CD8-positive, alpha-beta memory T cell (primary cell): ENCODE results near the gene RPEL1. TPM values are rescaled to one million over a fixed set of nuclear protein-coding genes. Genes with fewer than 3 reads are reported as not detected.

Experiments
- CTCF ChIA-PET: fragments of 350-600 bp; sonication (Branson Sonifier 250); formaldehyde crosslinking; loops from one replicate; lab custom pipeline; 2021; ENCODE audit warnings: antibody characterized with exemption; lab: Charles Lee
- POLR2A ChIA-PET: fragments of 350-600 bp; sonication (Branson Sonifier 250); formaldehyde crosslinking; loops from one replicate; lab custom pipeline; 2021; ENCODE audit warnings: antibody characterized with exemption; lab: Charles Lee
- DNase-seq, 5 donors: peaks; one replicate each; pipeline versions ENCODE4 v3.0.0 to v3.0.0-alpha.2; 2020 to 2022; ENCODE audit warnings: mixed read lengths in 1 of 5
- H3K27ac ChIP-seq: one replicate; pipeline ENCODE4 v1.7.0; 2013; ENCODE audit warnings: low read depth, mild to moderate bottlenecking, low read length, moderate library complexity
- H3K27me3 ChIP-seq: 2 replicates; pipeline ENCODE4 v1.7.0; 2013; ENCODE audit warnings: low read length, mild to moderate bottlenecking; ENCODE audit not compliant: insufficient read depth, poor library complexity, severe bottlenecking
- H3K36me3 ChIP-seq: 2 replicates; pipeline ENCODE4 v1.7.0; 2013; ENCODE audit warnings: mild to moderate bottlenecking, low read length, moderate library complexity; ENCODE audit not compliant: insufficient read depth
- H3K4me1 ChIP-seq: 2 replicates; pipeline ENCODE4 v1.7.0; 2013; ENCODE audit warnings: mild to moderate bottlenecking, low read length, moderate library complexity; ENCODE audit not compliant: insufficient read depth
- H3K4me3 ChIP-seq: 2 replicates; pipeline ENCODE4 v1.7.0; 2013; ENCODE audit warnings: mild to moderate bottlenecking, low read length
- H3K9me3 ChIP-seq: 2 replicates; pipeline ENCODE4 v1.7.0; 2013; ENCODE audit warnings: mild to moderate bottlenecking, low read length
- H3K27ac Mint-ChIP-seq, 8 donors: one replicate each; pipeline ENCODE4 v1.8.0; 2020 to 2021; ENCODE audit warnings: mixed read lengths in 8 of 8, mild to moderate bottlenecking in 6 of 8, inconsistent platforms in 3 of 8, moderate library complexity in 3 of 8
- H3K27me3 Mint-ChIP-seq, 2 donors: one replicate each; pipeline ENCODE4 v1.8.0; 2020 to 2021; ENCODE audit warnings: mixed read lengths in 2 of 2, mild to moderate bottlenecking in 1 of 2, moderate library complexity in 1 of 2
- H3K36me3 Mint-ChIP-seq, 3 donors: one replicate each; pipeline ENCODE4 v1.8.0; 2020 to 2021; ENCODE audit warnings: mixed read lengths in 3 of 3, inconsistent platforms in 1 of 3, mild to moderate bottlenecking in 1 of 3
- H3K4me1 Mint-ChIP-seq, 3 donors: one replicate each; pipeline ENCODE4 v1.8.0; 2020 to 2021; ENCODE audit warnings: mixed read lengths in 3 of 3, inconsistent platforms in 1 of 3, mild to moderate bottlenecking in 1 of 3
- H3K4me3 Mint-ChIP-seq, 7 donors: one replicate each; pipeline ENCODE4 v1.8.0; 2020 to 2021; ENCODE audit warnings: mixed read lengths in 7 of 7, mild to moderate bottlenecking in 6 of 7, moderate library complexity in 4 of 7, inconsistent platforms in 2 of 7
- H3K9me3 Mint-ChIP-seq, 5 donors: one replicate each; pipeline ENCODE4 v1.8.0; 2020 to 2022; ENCODE audit warnings: mixed read lengths in 5 of 5, mild to moderate bottlenecking in 3 of 5, moderate library complexity in 2 of 5, inconsistent platforms in 1 of 5
- polyA plus RNA-seq: library from polyadenylated mRNA; unstranded; fragments of 300-500 nt; fragmentation: Illumina TruSeq; gene quantifications from one replicate; pipeline ENCODE4 v1.2.3, GENCODE V29; 2021
- total RNA-seq, 2 experiments: library from RNA; stranded (reverse); gene quantifications; one replicate each; pipeline ENCODE4 v1.2.3, GENCODE V29; 2021

RPEL1 gene
- total and polyA plus RNA-seq, 3 experiments from 2014 or later: not detected

DNA sequence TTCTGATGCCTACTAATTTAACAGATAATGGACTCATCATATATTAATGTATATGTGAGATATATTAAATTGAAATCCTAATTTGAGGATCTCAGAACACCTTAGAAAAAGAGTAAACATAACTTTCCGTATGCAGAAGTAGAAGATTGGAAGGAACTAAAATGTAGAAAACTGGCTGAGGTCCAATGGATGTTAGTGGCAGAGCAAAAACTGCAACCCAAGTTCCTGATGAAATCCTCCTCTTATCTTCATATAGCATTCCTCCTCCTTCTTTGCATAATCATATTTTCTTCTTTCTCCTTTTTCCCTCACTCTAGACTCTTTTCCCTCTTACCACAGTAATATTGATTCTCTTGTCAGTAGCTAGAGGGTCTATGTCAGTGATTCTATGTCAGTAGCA, 37.3 kb downstream of the RPEL1 start:
- Mint-ChIP-seq H3K27me3 (peaks cover 60 to 81% of the 10 kb centered on the region in 2 donors), H3K4me1 (peaks cover 6 to 10% (median 7%) of the 10 kb centered on the region in 3 donors), H3K27ac (no peak overlapping the region), H3K9me3 (peaks cover 0 to 6% (median 3%) of the 10 kb centered on the region in 5 donors), H3K36me3 (no peaks in the 10 kb centered on the region), H3K4me3 (no peak overlapping the region)
- no peaks in the 10 kb centered on the region for H3K36me3 ChIP-seq
- no peak for DNase-seq
- no peak overlapping the region for H3K4me3 ChIP-seq
- POLR2A ChIA-PET: no interaction called here
- no peaks in the 10 kb centered on the region for H3K4me1 ChIP-seq
- peaks cover 33% of the 10 kb centered on the region for H3K27me3 ChIP-seq
- no peak overlapping the region for H3K27ac ChIP-seq
- CTCF ChIA-PET: no interaction called here
- H3K9me3 ChIP-seq: no peaks in the 10 kb centered on the region

DNA sequence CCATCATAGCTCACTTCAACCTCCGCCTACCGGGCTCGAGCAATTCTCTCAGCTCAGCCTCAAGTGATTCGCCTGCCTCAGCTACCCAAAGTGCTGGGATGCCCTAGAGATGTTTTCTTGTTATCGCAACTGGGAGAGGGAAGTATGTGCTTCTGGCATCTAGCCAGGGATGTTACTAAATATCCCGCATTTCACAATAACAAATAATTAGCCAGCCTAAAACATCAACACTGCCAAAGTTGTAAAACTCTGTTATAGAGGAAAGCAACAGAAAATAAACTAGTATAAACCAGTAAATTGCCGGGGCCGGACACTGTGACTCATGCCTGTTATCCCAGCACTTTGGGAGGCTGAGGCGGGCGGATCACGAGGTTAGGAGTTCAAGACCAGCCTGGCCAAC, 38.5 kb downstream of the RPEL1 start:
- H3K27me3 Mint-ChIP-seq: peaks cover 54 to 84% of the 10 kb centered on the region in 2 donors

DNA sequence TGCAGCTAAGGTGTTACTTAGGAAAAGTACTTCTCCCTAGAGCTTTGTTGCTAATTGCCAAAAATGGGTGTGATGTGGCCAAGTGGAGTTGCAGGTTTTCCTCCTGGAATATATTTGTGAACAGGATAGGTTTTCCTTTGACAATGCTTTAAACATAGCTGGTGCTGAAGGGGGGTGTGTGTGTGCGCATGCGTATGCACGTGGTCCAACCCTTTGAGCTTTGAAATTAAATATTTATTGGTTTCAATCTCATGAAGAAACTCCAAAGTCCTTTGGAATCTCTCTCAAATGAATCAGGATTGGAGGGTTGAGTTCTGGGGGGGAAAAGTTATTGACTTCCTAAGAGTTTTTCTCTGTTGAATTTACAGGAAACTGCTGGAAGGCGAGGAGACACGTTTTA, 42.3 kb downstream of the RPEL1 start:
- Histone ChIP-seq H3K27me3 (peaks cover 10% of the 10 kb centered on the region), H3K9me3 (no peaks in the 10 kb centered on the region), H3K27ac (no peak overlapping the region), H3K36me3 (no peaks in the 10 kb centered on the region), H3K4me3 (no peak overlapping the region), H3K4me1 (no peaks in the 10 kb centered on the region)
- H3K27me3 Mint-ChIP-seq: peaks cover 30 to 59% of the 10 kb centered on the region in 2 donors
- no peak for DNase-seq
- POLR2A ChIA-PET: no interaction called here
- H3K36me3 Mint-ChIP-seq: no peaks in the 10 kb centered on the region
- CTCF ChIA-PET: no interaction called here
- H3K4me3 Mint-ChIP-seq: no peak overlapping the region
- no peaks in the 10 kb centered on the region for H3K9me3 Mint-ChIP-seq
- peak overlapping the region in 1 of 8 donors; percentile 6 for H3K27ac Mint-ChIP-seq
- H3K4me1 Mint-ChIP-seq: no peaks in the 10 kb centered on the region

More for the DNA sequence above, 38.5 kb downstream of the RPEL1 start:
- peaks cover 25% of the 10 kb centered on the region for H3K27me3 ChIP-seq
- H3K9me3 ChIP-seq: no peaks in the 10 kb centered on the region
- H3K4me1 ChIP-seq: no peaks in the 10 kb centered on the region
- ChIA-PET POLR2A (no interaction called here), CTCF (no interaction called here)
- H3K4me3 Mint-ChIP-seq: no peak overlapping the region
- H3K27ac ChIP-seq: no peak overlapping the region
- peaks cover 0 to 4% (median 3%) of the 10 kb centered on the region in 3 donors for H3K4me1 Mint-ChIP-seq
- no peak overlapping the region for H3K4me3 ChIP-seq
- no peaks in the 10 kb centered on the region for H3K36me3 ChIP-seq
- no peak for DNase-seq
- no peaks in the 10 kb centered on the region for H3K36me3 Mint-ChIP-seq
- peaks cover 0 to under 1% (median 0%) of the 10 kb centered on the region in 5 donors for H3K9me3 Mint-ChIP-seq
- H3K27ac Mint-ChIP-seq: no peak overlapping the region

DNA sequence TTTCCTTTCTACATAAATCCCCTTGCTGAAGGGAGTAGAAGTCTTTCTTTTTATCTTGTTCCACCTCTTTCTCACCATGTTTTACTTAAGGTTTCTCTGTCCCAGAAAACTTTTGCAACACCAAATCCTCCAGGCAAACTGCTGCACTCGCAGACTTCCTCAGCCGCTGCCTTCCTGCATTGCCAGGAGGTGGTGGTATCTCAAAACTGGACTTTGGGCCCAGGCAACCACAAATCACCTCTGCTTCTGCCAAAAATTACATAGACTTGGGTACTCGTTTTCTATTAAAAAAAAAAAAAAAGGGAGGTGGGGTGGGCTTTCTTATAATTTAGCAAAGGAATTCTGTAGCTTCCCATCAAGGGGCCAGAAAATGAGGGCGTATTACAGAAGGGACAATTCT, 45.9 kb downstream of the RPEL1 start:
- DNase-seq: no peak
- no peak overlapping the region for H3K4me3 ChIP-seq
- no peak overlapping the region for H3K27ac Mint-ChIP-seq
- no peak overlapping the region for H3K4me3 Mint-ChIP-seq
- no peak overlapping the region for H3K27ac ChIP-seq
- no peaks in the 10 kb centered on the region for H3K4me1 Mint-ChIP-seq
- peaks cover 0 to 2% (median 0%) of the 10 kb centered on the region in 3 donors for H3K36me3 Mint-ChIP-seq
- peaks cover 13 to 40% of the 10 kb centered on the region in 2 donors for H3K27me3 Mint-ChIP-seq
- no peaks in the 10 kb centered on the region for H3K9me3 ChIP-seq
- CTCF ChIA-PET: no interaction called here
- POLR2A ChIA-PET: interaction anchor here (0.6 kb wide), 1 partner anchor 1046 kb away, joined by 3 read pairs; no protein-coding TSS in a partner anchor
- H3K9me3 Mint-ChIP-seq: no peaks in the 10 kb centered on the region
- H3K36me3 ChIP-seq: no peaks in the 10 kb centered on the region
- no peaks in the 10 kb centered on the region for H3K4me1 ChIP-seq
- peaks cover under 1% of the 10 kb centered on the region for H3K27me3 ChIP-seq

DNA sequence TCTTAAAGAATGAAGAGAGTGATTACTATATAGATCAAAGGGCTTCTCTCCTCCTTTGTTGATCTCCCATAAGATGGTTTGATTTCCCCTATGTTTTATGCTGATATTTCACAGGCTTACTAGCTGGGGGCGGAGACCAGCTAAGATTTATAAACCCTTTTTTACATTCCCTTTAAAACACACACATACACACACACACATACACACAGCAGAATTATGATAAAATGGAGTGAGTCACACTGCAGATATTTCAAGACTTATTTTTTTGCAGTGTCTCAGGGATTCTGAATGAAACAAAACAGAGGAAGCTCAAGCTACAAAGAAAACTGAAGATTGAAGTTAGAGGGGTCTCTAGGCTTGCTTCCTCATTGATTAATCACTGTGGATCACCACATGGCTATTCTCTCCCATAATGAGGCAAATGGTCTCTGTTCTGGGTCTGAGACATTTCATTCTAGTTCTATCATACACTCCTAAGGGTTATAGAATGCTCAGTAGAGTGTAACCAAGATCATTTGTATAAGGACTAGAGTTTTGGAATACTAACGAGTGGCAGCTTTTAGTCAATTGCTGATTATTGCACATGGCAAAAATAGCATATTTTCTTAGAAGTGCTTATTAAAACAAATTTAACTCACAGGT, 49.8 kb downstream of the RPEL1 start:
- H3K36me3 Mint-ChIP-seq: peaks cover 0 to 3% (median 0%) of the 10 kb centered on the region in 3 donors
- Histone ChIP-seq H3K4me1 (no peaks in the 10 kb centered on the region), H3K36me3 (no peaks in the 10 kb centered on the region), H3K27ac (no peak overlapping the region), H3K9me3 (no peaks in the 10 kb centered on the region), H3K27me3 (no peaks in the 10 kb centered on the region), H3K4me3 (no peak overlapping the region)
- no peak overlapping the region for H3K27ac Mint-ChIP-seq
- no peak overlapping the region for H3K4me3 Mint-ChIP-seq
- ChIA-PET POLR2A (no interaction called here), CTCF (no interaction called here)
- DNase-seq: no peak
- H3K4me1 Mint-ChIP-seq: no peaks in the 10 kb centered on the region
- H3K9me3 Mint-ChIP-seq: no peaks in the 10 kb centered on the region
- peaks cover 0 to 10% of the 10 kb centered on the region in 2 donors for H3K27me3 Mint-ChIP-seq

Other genes with a start within 250 kb of the RPEL1 start
- 10 to 100 TPM; 45.9 to 49.7 TPM for gene NT5C2, start 52.6 kb upstream of the RPEL1 start, total RNA-seq
- 59.8 TPM for gene NT5C2, start 52.6 kb upstream of the RPEL1 start, polyA plus RNA-seq
- gene INA, start 31.3 kb downstream of the RPEL1 start, total RNA-seq: under 1 TPM; 0.73 to 0.94 TPM
- not detected for gene INA, start 31.3 kb downstream of the RPEL1 start, polyA plus RNA-seq
- gene PCGF6, start 105.3 kb downstream of the RPEL1 start, total RNA-seq: 10 to 100 TPM; 17.6 to 17.7 TPM
- gene PCGF6, start 105.3 kb downstream of the RPEL1 start, polyA plus RNA-seq: 10.8 TPM
- 10 to 100 TPM; 10.9 to 11.4 TPM for gene TAF5, start 122.1 kb downstream of the RPEL1 start, total RNA-seq
- gene TAF5, start 122.1 kb downstream of the RPEL1 start, polyA plus RNA-seq: 4.4 TPM
- gene ATP5MK, start 150.6 kb downstream of the RPEL1 start, total RNA-seq: 100 to 1,000 TPM; 438 to 454 TPM
- 553 TPM for gene ATP5MK, start 150.6 kb downstream of the RPEL1 start, polyA plus RNA-seq
- gene PDCD11, start 150.7 kb downstream of the RPEL1 start, total RNA-seq: 10 to 100 TPM; 88.5 to 91.3 TPM
- 16.4 TPM for gene PDCD11, start 150.7 kb downstream of the RPEL1 start, polyA plus RNA-seq
- 10 to 100 TPM; 20.4 to 22.2 TPM for gene CALHM2, start 206.5 kb downstream of the RPEL1 start, total RNA-seq
- gene CALHM2, start 206.5 kb downstream of the RPEL1 start, polyA plus RNA-seq: 92.7 TPM
- not detected for gene CALHM1, start 213.0 kb downstream of the RPEL1 start, total RNA-seq
- gene CALHM1, start 213.0 kb downstream of the RPEL1 start, polyA plus RNA-seq: not detected
- gene CALHM3, start 233.4 kb downstream of the RPEL1 start, total RNA-seq: not detected
- gene CALHM3, start 233.4 kb downstream of the RPEL1 start, polyA plus RNA-seq: not detected
- gene NEURL1, start 247.8 kb downstream of the RPEL1 start, total RNA-seq: 1 to 10 TPM; 1.5 to 1.6 TPM
- gene NEURL1, start 247.8 kb downstream of the RPEL1 start, polyA plus RNA-seq: 0.69 TPM